Stomach (tissue), 4 donors: ENCODE measurements around the gene ST6GALNAC6.

ENCODE experiments used
- EP300 ChIP-seq: sonication (generic); formaldehyde crosslinking; IDR thresholded peaks from one replicate; pipeline ENCODE4 v1.6.1; 2017; ENCODE audit warnings: antibody characterized with exemption
- POLR2AphosphoS5 ChIP-seq, 3 donors: sonication (generic); formaldehyde crosslinking; IDR thresholded peaks; one replicate each; pipeline ENCODE4 v1.6.1; 2016; ENCODE audit warnings: antibody characterized with exemption in 3 of 3
- TF ChIP-seq, protein P1 (sequence below), 7 experiments: fragments of 450-650 bp in 4 of 7; fragments of 200-600 bp in 3 of 7; sonication (generic) in 3 of 7; IDR thresholded peaks; one replicate each; pipeline ENCODE4 v1.5.1; 2016 to 2019; ENCODE audit warnings: antibody characterized with exemption in 7 of 7, control low read depth in 2 of 7, mild to moderate bottlenecking in 1 of 7

DNA sequence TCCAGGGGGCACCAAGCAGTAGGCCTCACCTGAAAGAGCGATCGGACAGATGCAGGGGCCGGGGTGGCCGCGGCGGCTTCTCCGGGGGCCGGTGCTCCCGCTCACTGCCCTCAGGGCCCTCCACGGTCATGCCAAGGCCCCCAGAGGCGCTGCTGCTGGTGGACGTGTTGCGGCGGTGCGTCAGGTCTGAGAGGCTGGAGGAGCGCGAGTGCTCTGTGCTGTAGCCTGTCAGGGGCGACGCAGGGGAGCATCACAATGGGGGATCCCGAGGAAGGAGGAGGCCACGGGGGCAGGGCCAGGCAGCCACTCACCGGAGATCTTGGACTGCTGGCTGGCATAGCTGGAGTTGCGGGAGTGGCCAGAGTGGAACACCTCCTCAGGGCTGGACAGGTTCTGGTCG lies 45.9 kb upstream of the ST6GALNAC6 start:
- TF ChIP-seq, protein P1, sequence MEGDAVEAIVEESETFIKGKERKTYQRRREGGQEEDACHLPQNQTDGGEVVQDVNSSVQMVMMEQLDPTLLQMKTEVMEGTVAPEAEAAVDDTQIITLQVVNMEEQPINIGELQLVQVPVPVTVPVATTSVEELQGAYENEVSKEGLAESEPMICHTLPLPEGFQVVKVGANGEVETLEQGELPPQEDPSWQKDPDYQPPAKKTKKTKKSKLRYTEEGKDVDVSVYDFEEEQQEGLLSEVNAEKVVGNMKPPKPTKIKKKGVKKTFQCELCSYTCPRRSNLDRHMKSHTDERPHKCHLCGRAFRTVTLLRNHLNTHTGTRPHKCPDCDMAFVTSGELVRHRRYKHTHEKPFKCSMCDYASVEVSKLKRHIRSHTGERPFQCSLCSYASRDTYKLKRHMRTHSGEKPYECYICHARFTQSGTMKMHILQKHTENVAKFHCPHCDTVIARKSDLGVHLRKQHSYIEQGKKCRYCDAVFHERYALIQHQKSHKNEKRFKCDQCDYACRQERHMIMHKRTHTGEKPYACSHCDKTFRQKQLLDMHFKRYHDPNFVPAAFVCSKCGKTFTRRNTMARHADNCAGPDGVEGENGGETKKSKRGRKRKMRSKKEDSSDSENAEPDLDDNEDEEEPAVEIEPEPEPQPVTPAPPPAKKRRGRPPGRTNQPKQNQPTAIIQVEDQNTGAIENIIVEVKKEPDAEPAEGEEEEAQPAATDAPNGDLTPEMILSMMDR (IDR thresholded peaks at IDR 0.05): no peak
- TF ChIP-seq POLR2AphosphoS5 (IDR thresholded peaks at IDR 0.05) (no peak), EP300 (no peak)
